ENCODE results near the gene SLC34A3.

SLC34A3 gene

DNA sequence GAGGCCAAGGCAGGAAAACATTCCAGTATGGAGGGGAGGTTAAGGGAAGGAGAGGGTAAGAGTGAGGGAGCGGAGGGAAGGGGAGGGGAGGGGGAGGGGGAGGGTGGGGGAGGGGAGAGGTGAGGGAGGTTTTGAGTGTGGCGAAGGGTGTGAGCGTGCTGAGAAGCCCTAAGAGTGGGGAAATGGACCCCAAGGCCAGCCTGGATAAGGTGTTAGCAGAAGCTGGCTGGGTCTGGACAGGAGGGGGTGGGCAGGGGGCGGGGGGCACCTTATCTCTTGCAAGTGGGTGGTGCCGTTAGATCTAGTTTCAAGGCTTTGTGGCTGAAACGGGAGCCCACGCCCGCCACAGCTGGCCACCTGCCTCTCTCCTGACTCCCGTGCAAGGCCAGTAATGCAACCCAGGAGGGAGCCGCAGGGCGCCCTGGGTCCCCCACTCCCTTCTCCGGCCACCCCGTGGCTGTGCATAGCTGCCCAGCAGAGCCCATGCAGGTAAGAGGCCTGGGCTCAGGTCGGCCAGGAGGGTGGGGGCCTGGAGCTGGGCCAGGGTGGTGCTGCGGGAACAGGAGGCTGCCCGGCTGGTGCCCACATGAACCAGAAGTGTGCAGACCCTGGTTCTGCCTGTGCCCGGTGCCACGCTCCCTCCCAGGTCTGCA is 2.7 kb upstream of the SLC34A3 start:
- DNase-seq (ENCODE audit: extremely low spot score): no peak
- POLR2A ChIA-PET: interaction anchor here (1.0 to 1.8 kb wide), 3 partner anchors 27 to 141 kb away, joined by 3 to 5 read pairs (median 4); partner anchors contain the start of genes MAN1B1 and TPRN
- no peak for TF ChIP-seq HDGF (IDR thresholded peaks at IDR 0.05; ENCODE audit: borderline replicate concordance)
- TF ChIP-seq FOXK2 (IDR thresholded peaks at IDR 0.05): no peak
- TF ChIP-seq FOXA1 (IDR thresholded peaks at IDR 0.05): no peak
- no peak for TF ChIP-seq L3MBTL2 (conservative IDR thresholded peaks at IDR 0.05)
- TF ChIP-seq, protein P1, sequence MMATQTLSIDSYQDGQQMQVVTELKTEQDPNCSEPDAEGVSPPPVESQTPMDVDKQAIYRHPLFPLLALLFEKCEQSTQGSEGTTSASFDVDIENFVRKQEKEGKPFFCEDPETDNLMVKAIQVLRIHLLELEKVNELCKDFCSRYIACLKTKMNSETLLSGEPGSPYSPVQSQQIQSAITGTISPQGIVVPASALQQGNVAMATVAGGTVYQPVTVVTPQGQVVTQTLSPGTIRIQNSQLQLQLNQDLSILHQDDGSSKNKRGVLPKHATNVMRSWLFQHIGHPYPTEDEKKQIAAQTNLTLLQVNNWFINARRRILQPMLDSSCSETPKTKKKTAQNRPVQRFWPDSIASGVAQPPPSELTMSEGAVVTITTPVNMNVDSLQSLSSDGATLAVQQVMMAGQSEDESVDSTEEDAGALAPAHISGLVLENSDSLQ (IDR thresholded peaks at IDR 0.05): no peak
- TF ChIP-seq CTBP1 (IDR thresholded peaks at IDR 0.05; ENCODE audit: borderline replicate concordance): no peak
- no peak for TF ChIP-seq BHLHE40 (IDR thresholded peaks at IDR 0.05; ENCODE audit: borderline replicate concordance)
- no peak for TF ChIP-seq SP1 (IDR thresholded peaks at IDR 0.05)
- no peak for TF ChIP-seq ELF4 (IDR thresholded peaks at IDR 0.05)
- no peak for TF ChIP-seq ZNF384 (IDR thresholded peaks at IDR 0.05)
- no peak for TF ChIP-seq TARDBP (IDR thresholded peaks at IDR 0.05)
- TF ChIP-seq SUZ12 (IDR thresholded peaks at IDR 0.05): no peak
- TF ChIP-seq NFRKB (IDR thresholded peaks at IDR 0.05): no peak
- CTCF ChIA-PET: interaction anchor here (0.6 to 1.7 kb wide), 4 partner anchors 9 to 97 kb away, joined by 3 to 9 read pairs (median 6); no protein-coding TSS in a partner anchor

DNA sequence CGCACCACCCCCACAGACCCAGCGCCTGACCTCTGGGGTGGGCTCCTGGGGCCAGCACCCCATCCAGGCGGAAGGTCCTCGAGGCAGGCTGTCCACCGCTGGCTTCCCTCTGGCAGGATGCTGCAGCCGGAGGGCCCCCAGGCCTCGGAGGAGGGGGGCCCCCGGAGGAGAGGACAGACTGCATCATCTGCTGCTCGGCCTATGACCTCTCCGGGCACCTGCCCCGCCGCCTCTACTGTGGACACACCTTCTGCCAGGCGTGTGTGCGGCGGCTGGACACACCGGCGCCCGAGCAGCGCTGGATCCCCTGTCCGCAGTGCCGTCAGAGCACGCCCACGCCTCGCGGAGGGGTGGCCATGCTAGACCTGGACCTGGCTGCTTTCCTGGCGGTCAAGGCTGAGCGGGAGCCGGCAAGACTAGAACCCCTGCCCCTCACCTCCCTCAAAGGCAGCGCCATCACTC is 2.2 kb upstream of the SLC34A3 start:
- POLR2A ChIA-PET: no interaction called here
- DNase-seq (ENCODE audit: extremely low spot score): no peak
- CTCF ChIA-PET: interaction anchor here (1.7 kb wide), 1 partner anchor 8 kb away, joined by 7 read pairs; no protein-coding TSS in a partner anchor
- TF ChIP-seq CTBP1 (IDR thresholded peaks at IDR 0.05; ENCODE audit: borderline replicate concordance) (no peak), FOXK2 (IDR thresholded peaks at IDR 0.05) (no peak), BHLHE40 (IDR thresholded peaks at IDR 0.05; ENCODE audit: borderline replicate concordance) (no peak)

DNA sequence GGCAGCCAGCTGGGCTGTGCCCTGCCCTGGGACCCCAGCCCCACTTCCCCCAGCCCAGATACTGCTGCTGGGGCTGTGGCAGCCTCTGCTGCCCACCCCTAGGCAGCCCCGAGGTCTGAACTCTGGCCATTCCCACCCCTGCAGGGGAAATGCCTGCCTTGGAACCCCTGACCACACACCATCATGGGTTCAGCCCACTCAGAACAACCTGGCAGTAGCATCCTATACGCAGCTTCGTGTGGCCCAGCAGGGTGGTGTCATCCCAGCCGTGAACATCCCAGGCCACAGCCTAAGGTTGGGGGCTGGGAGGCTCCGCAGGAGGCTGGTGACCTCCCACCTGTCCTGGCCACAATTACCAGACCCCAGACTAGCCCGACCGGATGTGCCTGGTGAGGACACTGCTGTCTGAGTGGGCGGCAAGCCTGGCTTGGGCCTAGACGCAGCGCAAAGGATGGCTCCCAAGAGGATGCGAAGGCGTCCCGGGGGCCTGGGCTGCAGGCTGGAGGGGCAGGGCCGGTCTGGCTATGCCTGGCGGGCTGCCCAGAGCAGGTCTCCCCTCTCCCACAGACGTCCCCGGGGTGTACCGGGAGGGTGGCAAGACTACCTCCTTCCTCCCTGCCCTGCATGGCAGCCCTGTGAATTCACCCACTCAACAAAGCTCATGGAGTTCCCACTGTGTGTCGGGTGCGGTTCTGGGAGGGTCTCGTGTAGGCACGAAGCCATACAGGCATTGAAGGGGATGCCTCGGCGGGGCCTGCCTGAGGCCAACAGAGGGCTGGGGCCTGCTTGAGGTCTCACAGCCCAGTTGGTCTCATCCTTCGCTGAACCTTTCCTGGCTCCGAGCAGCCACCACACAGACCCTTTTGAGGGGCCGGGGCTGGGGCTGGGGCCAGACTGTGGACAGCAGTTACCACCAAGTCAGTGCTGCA is 1.5 kb upstream of the SLC34A3 start:
- CTCF ChIA-PET: no interaction called here
- POLR2A ChIA-PET: interaction anchor here (0.9 kb wide), 1 partner anchor 27 kb away, joined by 4 read pairs; no protein-coding TSS in a partner anchor
- TF ChIP-seq FOXA1 (IDR thresholded peaks at IDR 0.05): no peak
- TF ChIP-seq ARNT (IDR thresholded peaks at IDR 0.05): no peak
- TF ChIP-seq FOXM1 (IDR thresholded peaks at IDR 0.05; ENCODE audit: borderline replicate concordance): no peak
- no peak for TF ChIP-seq NFRKB (IDR thresholded peaks at IDR 0.05)
- no peak for TF ChIP-seq CTBP1 (IDR thresholded peaks at IDR 0.05; ENCODE audit: borderline replicate concordance)
- TF ChIP-seq SUZ12 (IDR thresholded peaks at IDR 0.05): no peak
- TF ChIP-seq ZNF384 (IDR thresholded peaks at IDR 0.05): no peak
- TF ChIP-seq LEF1 (IDR thresholded peaks at IDR 0.05; ENCODE audit: borderline replicate concordance): no peak
- TF ChIP-seq BHLHE40 (IDR thresholded peaks at IDR 0.05; ENCODE audit: borderline replicate concordance): no peak
- no peak for TF ChIP-seq L3MBTL2 (conservative IDR thresholded peaks at IDR 0.05)
- no peak for DNase-seq (ENCODE audit: extremely low spot score)

DNA sequence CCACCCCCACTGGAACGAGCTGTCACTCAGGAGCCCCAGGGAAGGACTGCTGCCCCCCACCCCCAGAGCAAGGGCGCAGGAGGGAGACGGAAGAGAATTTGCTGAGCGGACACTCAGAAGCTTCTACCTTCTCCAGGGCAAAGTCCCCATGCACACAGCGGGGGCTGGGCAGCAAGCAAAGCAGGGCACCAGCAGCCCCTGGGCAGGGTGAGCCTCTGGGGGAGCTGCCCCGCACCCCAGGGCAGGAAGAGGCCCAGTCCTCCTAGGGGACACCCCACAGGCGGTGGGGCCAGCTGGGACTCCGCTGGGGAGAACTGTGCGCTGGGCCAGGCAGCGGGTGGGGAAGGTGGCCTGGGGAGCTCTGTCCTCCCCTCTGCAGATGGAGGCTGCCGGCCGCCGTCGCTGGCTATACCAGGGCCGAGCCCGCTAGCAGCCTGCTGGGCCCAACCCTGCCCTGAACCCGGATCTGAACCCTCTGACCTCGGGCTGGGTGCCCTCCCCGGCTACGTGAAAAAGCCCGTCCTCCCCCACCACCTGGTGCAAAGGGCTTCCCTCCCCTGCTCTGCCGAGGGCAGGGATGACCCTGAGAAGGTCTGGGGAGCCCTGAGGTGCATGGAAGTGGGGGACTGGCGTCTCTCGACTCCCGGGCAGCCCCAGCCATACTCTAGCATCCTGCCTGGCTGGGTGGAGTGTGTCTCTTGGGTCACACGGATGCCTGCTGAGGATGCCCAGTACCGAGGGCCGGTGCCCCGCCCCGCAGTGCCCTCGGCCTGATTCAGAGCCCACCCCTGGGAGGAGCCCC is 597 bp upstream of the SLC34A3 start:
- no peak for TF ChIP-seq L3MBTL2 (conservative IDR thresholded peaks at IDR 0.05)
- TF ChIP-seq FOXK2 (IDR thresholded peaks at IDR 0.05): no peak
- no peak for TF ChIP-seq FOXM1 (IDR thresholded peaks at IDR 0.05; ENCODE audit: borderline replicate concordance)
- no peak for TF ChIP-seq FOXA1 (IDR thresholded peaks at IDR 0.05)
- no peak for TF ChIP-seq NFRKB (IDR thresholded peaks at IDR 0.05)
- TF ChIP-seq LEF1 (IDR thresholded peaks at IDR 0.05; ENCODE audit: borderline replicate concordance): no peak
- no peak for TF ChIP-seq HDGF (IDR thresholded peaks at IDR 0.05; ENCODE audit: borderline replicate concordance)
- no peak for TF ChIP-seq ELF4 (IDR thresholded peaks at IDR 0.05)
- no peak for TF ChIP-seq SP1 (IDR thresholded peaks at IDR 0.05)
- no peak for TF ChIP-seq TARDBP (IDR thresholded peaks at IDR 0.05)
- POLR2A ChIA-PET: interaction anchor here (0.9 kb wide), 1 partner anchor 26 kb away, joined by 4 read pairs; no protein-coding TSS in a partner anchor
- DNase-seq (ENCODE audit: extremely low spot score): no peak
- CTCF ChIA-PET: no interaction called here

DNA sequence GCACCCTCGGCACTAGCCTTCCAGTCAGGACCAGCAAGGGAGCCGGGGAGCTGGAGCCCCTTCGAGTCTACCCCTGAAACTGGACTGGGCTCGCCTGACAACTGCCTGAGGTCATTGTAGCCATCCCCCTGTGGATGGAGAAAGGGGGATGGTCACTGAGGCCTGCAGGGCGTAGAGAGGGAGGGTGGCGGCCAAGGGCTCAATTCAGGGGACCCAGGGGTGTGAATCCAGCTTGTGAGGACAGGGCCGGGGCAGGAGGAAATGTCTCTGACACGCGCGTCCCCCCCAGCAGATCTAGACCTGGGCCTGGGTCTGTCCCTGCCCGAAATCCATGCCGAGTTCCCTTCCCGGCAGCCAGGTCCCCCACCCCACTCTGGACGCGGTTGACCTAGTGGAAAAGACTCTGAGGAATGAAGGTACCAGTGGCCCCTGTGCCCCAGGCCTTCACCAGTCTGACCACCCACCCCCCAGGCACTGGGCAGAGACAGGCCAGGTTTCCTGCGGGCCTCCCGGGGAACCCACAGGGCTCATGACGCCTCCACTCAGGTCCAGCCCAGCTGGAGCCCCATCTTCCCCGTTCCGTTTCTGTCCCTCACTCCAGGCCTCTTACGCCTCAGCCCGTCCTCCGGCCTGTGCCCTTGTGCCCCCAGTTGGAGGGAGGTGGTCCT is 805 bp downstream of the SLC34A3 start:
- CTCF ChIA-PET: no interaction called here
- no peak for DNase-seq (ENCODE audit: extremely low spot score)
- TF ChIP-seq LEF1 (IDR thresholded peaks at IDR 0.05; ENCODE audit: borderline replicate concordance) (no peak), FOXK2 (IDR thresholded peaks at IDR 0.05) (no peak), SP1 (IDR thresholded peaks at IDR 0.05) (no peak), ELF4 (IDR thresholded peaks at IDR 0.05) (no peak), SUZ12 (IDR thresholded peaks at IDR 0.05) (no peak), FOXM1 (IDR thresholded peaks at IDR 0.05; ENCODE audit: borderline replicate concordance) (no peak), L3MBTL2 (conservative IDR thresholded peaks at IDR 0.05) (no peak)
- TF ChIP-seq, protein P1 (IDR thresholded peaks at IDR 0.05): no peak
- POLR2A ChIA-PET: no interaction called here
